AG08395 (cell line): ENCODE results near the gene SS18L1.
A peak's percentile ranks its signal among the peaks of the same experiment; 100 is the strongest.

ENCODE experiments used
- DNase-seq: peaks from one replicate; pipeline ENCODE4 v3.0.0; 2012; ENCODE audit warnings: mixed read lengths, low spot score

The SS18L1 gene

GRCh38 chr20:62120365-62120762, 23.2 kb upstream of the SS18L1 start:
- no peak for DNase-seq

- peak; percentile 45 for DNase-seq
These were observed 22.4 kb upstream of the SS18L1 start for GRCh38 chr20:62120990-62121775.

GRCh38 chr20:62121776-62122653, 21.6 kb upstream of the SS18L1 start, which contains the start of gene LSM14B:
LSM14B (plus strand) TSS chr20:62122475; CDS start chr20:62122667, 192 bp downstream.
- peak; percentile 99 for DNase-seq

- DNase-seq, result peak; percentile 39
These were observed 20.7 kb upstream of the SS18L1 start for GRCh38 chr20:62122654-62123449.

GRCh38 chr20:62123450-62124118, 20.0 kb upstream of the SS18L1 start:
- DNase-seq, result no peak

GRCh38 chr20:62126141-62126540, 17.4 kb upstream of the SS18L1 start:
- DNase-seq, result no peak

GRCh38 chr20:62127799-62128198, 15.8 kb upstream of the SS18L1 start:
- no peak for DNase-seq

- DNase-seq, result no peak
These were observed 15.1 kb upstream of the SS18L1 start for GRCh38 chr20:62128502-62128901.

GRCh38 chr20:62129731-62130531, 13.6 kb upstream of the SS18L1 start:
- no peak for DNase-seq

GRCh38 chr20:62131560-62132320, 11.8 kb upstream of the SS18L1 start:
- DNase-seq, result no peak

- no peak for DNase-seq
These were observed 11.1 kb upstream of the SS18L1 start for GRCh38 chr20:62132421-62132820.

- no peak for DNase-seq
These were observed 10.3 kb upstream of the SS18L1 start for GRCh38 chr20:62133051-62133845.

- no peak for DNase-seq
These were observed 9.7 kb upstream of the SS18L1 start for GRCh38 chr20:62133864-62134263.

GRCh38 chr20:62134735-62135231, 8.8 kb upstream of the SS18L1 start:
- DNase-seq, result peak; percentile 23

GRCh38 chr20:62135573-62136266, 7.8 kb upstream of the SS18L1 start:
- no peak for DNase-seq

GRCh38 chr20:62136283-62137091, 7.1 kb upstream of the SS18L1 start:
- peak; percentile 70 for DNase-seq

- no peak for DNase-seq
These were observed 6.5 kb upstream of the SS18L1 start for GRCh38 chr20:62137092-62137384.
